LNCAP (cell line): ENCODE results near the gene WWOX.

ENCODE experiments used
- TF ChIP-seq, protein P1 (sequence below): fragments of 450-650 bp; IDR thresholded peaks from 2 replicates; pipeline ENCODE4 v1.5.1; 2017; ENCODE audit warnings: mild to moderate bottlenecking

The WWOX gene

GRCh38 chr16:78499399-78499798, 399.9 kb downstream of the WWOX start:
- TF ChIP-seq, protein P1, sequence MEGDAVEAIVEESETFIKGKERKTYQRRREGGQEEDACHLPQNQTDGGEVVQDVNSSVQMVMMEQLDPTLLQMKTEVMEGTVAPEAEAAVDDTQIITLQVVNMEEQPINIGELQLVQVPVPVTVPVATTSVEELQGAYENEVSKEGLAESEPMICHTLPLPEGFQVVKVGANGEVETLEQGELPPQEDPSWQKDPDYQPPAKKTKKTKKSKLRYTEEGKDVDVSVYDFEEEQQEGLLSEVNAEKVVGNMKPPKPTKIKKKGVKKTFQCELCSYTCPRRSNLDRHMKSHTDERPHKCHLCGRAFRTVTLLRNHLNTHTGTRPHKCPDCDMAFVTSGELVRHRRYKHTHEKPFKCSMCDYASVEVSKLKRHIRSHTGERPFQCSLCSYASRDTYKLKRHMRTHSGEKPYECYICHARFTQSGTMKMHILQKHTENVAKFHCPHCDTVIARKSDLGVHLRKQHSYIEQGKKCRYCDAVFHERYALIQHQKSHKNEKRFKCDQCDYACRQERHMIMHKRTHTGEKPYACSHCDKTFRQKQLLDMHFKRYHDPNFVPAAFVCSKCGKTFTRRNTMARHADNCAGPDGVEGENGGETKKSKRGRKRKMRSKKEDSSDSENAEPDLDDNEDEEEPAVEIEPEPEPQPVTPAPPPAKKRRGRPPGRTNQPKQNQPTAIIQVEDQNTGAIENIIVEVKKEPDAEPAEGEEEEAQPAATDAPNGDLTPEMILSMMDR, result no peak

- TF ChIP-seq, protein P1, result no peak
Measured at GRCh38 chr16:78500659-78501270, 401.3 kb downstream of the WWOX start.

DNA sequence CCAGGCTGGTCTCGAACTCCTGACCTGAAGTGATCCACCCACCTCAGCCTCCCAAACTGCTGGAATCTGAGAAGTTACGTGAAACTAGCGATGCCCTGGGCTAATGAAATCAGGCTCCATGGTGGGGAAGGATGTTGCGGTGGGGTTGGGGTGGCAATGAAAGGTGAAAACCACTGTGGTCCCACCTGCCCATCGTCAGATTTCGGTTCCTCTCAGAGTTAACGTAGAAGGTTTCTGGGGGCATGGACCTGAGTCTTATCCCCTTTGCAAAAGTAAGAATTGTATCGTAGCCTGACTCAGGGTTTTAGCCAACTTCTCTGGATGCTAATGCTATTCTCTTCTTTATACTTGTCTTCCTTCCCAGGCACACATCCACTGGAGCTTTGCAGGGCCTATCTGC, 402.3 kb downstream of the WWOX start:
- TF ChIP-seq, protein P1, result no peak

GRCh38 chr16:78502812-78503350, 403.4 kb downstream of the WWOX start:
- TF ChIP-seq, protein P1, result no peak

GRCh38 chr16:78503602-78504001, 404.1 kb downstream of the WWOX start:
- TF ChIP-seq, protein P1, result peak; percentile 83

GRCh38 chr16:78504401-78504851, 405.0 kb downstream of the WWOX start:
- TF ChIP-seq, protein P1, result no peak

DNA sequence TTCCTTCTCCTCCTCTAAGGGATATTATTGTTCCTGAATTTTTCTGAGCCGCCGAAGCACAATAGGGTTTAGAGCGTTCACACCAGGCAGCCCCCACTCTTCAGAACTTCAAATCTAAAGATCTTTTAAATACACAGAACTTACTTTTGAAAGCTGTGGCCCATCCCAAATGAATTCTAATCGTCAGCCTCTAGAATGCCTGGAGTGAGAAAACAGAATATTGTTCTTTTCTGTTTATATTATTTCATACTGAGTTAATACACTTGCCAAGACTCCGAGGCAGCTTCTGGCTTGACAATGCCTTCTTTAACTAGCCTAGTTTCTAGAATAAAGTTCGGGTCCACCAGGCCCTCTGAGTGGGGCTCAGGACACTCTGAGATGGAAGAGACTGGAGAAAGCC, 405.6 kb downstream of the WWOX start:
- TF ChIP-seq, protein P1, result no peak
